Kidney (tissue), 14 donors: Measurements from ENCODE around the gene TRPM5. TPM values are rescaled to one million over a fixed set of nuclear protein-coding genes. Genes with fewer than 3 reads are reported as not detected.

ENCODE experiments used
- DNase-seq, 5 donors: peaks; one replicate each; pipeline ENCODE4 v3.0.0-alpha.2; 2013 to 2020
- FAIRE-seq: peaks from 2 replicates; lab custom pipeline; 2012; peaks lifted over from hg19 to GRCh38; lab: Jason Lieb, UNC
- H3K27ac ChIP-seq, 2 donors: one replicate each; pipeline ENCODE4 v1.7.0; 2013; ENCODE audit warnings: low read depth in 2 of 2, low read length in 2 of 2, inconsistent platforms in 1 of 2
- H3K27me3 ChIP-seq: one replicate; pipeline ENCODE4 v1.7.1; 2013; ENCODE audit warnings: low read length, inconsistent platforms; ENCODE audit not compliant: control insufficient read depth, insufficient read depth
- H3K36me3 ChIP-seq, 3 donors: one replicate each; pipeline versions ENCODE4 v1.7.0 to v1.7.1; 2013; ENCODE audit warnings: low read length in 3 of 3, control low read depth in 1 of 3, inconsistent platforms in 1 of 3; ENCODE audit not compliant: insufficient read depth in 3 of 3, control insufficient read depth in 2 of 3
- H3K4me1 ChIP-seq, 3 donors: one replicate each; pipeline versions ENCODE4 v1.7.0 to v1.7.1; 2013; ENCODE audit warnings: low read length in 3 of 3, inconsistent platforms in 1 of 3, low read depth in 1 of 3; ENCODE audit not compliant: control insufficient read depth in 2 of 3, insufficient read depth in 2 of 3
- H3K4me3 ChIP-seq, 3 donors: one replicate each; pipeline versions ENCODE4 v1.7.0 to v1.8.1; 2013; ENCODE audit warnings: low read length in 3 of 3, control low read depth in 1 of 3, inconsistent platforms in 1 of 3
- H3K9ac ChIP-seq, 3 donors: one replicate each; pipeline versions ENCODE4 v1.7.0 to v1.7.1; 2013; ENCODE audit warnings: low read length in 3 of 3, control low read depth in 1 of 3, inconsistent platforms in 1 of 3
- H3K9me3 ChIP-seq, 3 donors: one replicate each; pipeline versions ENCODE4 v1.7.0 to v1.7.1; 2013; ENCODE audit warnings: low read length in 3 of 3, control low read depth in 1 of 3, inconsistent platforms in 1 of 3; ENCODE audit not compliant: control insufficient read depth in 2 of 3, insufficient read depth in 1 of 3
- CTCF ChIP-seq: IDR thresholded peaks from 3 replicates; pipeline ENCODE4 v1.5.1; 2012; ENCODE audit warnings: mild to moderate bottlenecking, moderate library complexity, borderline replicate concordance; ENCODE audit not compliant: insufficient read depth; ENCODE audit errors: extremely low read depth
- intact Hi-C: fragments of 100-400 bp; cut with DNase I; formaldehyde crosslinking; loops from one replicate; pipeline ENCODE4 v1.11.1; 2022
- polyA plus RNA-seq: library from polyadenylated mRNA; stranded (reverse); fragments of 350-450 nt; fragmentation: Illumina TruSeq; extraction: RNeasy Lipid Tissue Mini Kit (QIAGEN cat#74804); gene quantifications from one replicate; pipeline ENCODE4 v1.2.3, GENCODE V29; 2014; ENCODE audit warnings: low read depth, low replicate concordance; ENCODE audit not compliant: insufficient read depth
- total RNA-seq: library from RNA; stranded (reverse); fragmentation: NEBNext Ultra II Directional; extraction: Animal tissue kit (Norgen Biotek cat#: 25700); gene quantifications from one replicate; pipeline ENCODE4 v1.2.1, GENCODE V29; 2021
- donor health status: control.
- donor health status: control.
- donor health status: control.
- donor health status: control.
- donor health status: control.
- donor health status: DM: yes; HTN: yes; CAD: no.
- donor health status: Normal renal cell carcinoma (clear cell type).

The TRPM5 gene
- total and polyA plus RNA-seq, 2 donors from 2014 or later, result 0.25 to 0.69 TPM

DNA sequence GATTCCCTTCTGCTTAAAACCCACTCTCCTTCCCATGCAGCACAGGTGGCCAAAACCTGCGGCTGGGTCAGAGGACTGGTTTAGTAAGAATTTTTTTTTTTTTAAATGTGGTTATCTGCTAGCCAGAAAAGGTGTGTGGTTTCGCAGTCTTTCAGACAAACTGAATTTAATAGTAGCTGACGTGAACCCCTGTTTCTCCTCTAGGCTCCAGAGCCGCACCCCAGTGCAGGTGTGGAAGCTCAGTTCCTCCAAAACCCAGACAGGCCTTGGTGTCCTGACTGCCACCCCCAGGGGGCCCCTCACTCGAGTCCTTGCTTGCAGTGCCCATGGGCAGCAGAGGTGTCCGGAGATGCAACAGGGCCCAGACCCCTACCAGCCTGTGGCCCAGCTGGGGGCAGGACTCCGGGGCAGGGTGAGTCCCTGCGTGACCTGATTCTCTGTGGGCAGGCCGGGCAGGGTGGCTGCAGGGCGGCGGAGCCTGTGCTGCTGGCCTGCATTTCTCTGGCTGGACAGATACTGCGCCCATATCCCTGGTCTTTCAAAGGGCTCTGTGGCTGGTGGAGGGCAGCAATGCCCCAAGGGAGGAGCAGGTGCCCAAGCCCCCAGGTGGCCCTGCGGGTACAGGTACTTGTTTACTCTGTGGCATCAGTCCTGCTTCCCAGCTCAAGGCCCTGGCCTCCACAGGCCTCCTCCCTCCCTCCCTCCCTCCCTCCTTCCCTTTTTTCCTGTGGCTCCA, 15.7 kb upstream of the TRPM5 start:
- Histone ChIP-seq H3K4me3 (no peak overlapping the region), H3K9ac (peak overlapping the region in 1 of 3 donors; percentile 34), H3K9me3 (no peaks in the 10 kb centered on the region), H3K4me1 (peaks cover 0 to 17% (median 5%) of the 10 kb centered on the region in 3 donors), H3K36me3 (no peaks in the 10 kb centered on the region), H3K27me3 (no peaks in the 10 kb centered on the region), H3K27ac (peak overlapping the region; percentile 49 to 71)
- FAIRE-seq (no peak), DNase-seq (peak in 1 of 5 donors; percentile 51)
- intact Hi-C loops, result no loop called here
- TF ChIP-seq CTCF, result no peak

DNA sequence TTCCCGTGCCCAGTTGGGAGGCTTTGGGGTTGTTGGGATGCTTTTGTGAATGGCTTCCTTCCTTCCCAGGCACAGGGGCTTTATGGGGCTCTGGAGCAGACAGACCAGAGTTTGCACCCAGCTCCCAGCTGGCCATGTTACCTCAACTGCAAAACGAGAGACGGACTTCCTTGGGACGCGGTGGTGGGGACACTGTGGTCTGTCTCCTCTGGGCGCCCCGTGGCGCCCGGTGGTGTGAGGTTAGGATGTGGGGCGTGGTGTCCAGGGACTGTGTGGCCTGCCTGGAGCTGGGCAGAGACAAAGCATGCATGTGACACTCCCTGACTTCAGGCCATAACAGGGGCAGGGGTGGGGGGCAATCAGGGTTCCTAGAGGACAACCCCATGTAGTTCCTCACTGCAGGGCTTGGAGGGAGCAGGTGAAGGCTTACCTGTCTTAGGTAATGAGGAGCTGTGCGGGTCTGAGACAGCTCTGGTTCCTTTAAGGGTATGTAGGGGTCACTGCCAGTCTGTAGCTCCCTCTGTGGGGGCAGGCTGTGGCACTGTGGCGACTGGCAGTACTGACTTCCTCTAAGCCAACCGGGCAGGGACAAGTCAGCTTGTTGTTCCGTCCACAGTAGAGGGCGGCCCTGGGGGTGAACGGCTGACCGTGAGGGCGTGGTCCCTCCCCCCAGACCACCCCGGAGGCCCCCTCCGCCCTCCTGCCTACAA, 14.9 kb upstream of the TRPM5 start:
- intact Hi-C loops, result no loop called here
- H3K36me3 ChIP-seq, result no peaks in the 10 kb centered on the region
- H3K9me3 ChIP-seq, result no peaks in the 10 kb centered on the region
- peaks cover 0 to 17% (median 0%) of the 10 kb centered on the region in 3 donors for H3K4me1 ChIP-seq
- TF ChIP-seq CTCF, result no peak
- FAIRE-seq (no peak), DNase-seq (no peak)
- H3K9ac ChIP-seq, result no peak overlapping the region
- no peak overlapping the region for H3K4me3 ChIP-seq
- peak overlapping the region; percentile 49 to 71 for H3K27ac ChIP-seq
- H3K27me3 ChIP-seq, result no peaks in the 10 kb centered on the region

DNA sequence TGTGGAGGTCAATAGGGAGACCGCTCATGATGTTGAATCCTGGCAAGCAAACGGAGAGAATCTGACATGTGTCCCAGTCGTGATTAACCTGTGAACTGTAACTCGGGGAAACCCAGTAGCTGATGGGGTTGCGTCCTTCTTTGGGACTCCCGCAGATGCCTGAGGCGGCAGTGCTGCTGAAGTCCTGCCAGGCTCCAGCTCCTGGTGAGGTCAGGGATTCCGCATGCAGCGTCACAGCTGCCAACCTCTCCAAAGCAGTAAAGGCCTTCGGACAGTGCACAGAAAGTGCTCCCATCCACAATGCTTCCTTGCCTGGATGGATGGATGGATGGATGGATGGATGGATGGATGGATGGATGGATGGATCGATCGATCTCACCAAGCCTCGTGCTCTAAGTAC, 14.0 kb upstream of the TRPM5 start:
- H3K4me3 ChIP-seq, result no peak overlapping the region
- no peaks in the 10 kb centered on the region for H3K27me3 ChIP-seq
- no peak for TF ChIP-seq CTCF
- peaks cover 0 to 14% (median 0%) of the 10 kb centered on the region in 3 donors for H3K4me1 ChIP-seq
- no peak for DNase-seq
- H3K9me3 ChIP-seq, result no peaks in the 10 kb centered on the region
- H3K27ac ChIP-seq, result no peak overlapping the region
- no peaks in the 10 kb centered on the region for H3K36me3 ChIP-seq
- H3K9ac ChIP-seq, result no peak overlapping the region
- intact Hi-C loops, result no loop called here
- no peak for FAIRE-seq
